Sigmoid colon (tissue), 4 donors: ENCODE measurements around the gene STK32A.
A peak's percentile ranks its signal among the peaks of the same experiment; 100 is the strongest.

ENCODE experiments used
- EP300 ChIP-seq, 4 donors: sonication (generic); formaldehyde crosslinking; IDR thresholded peaks; one replicate each; pipeline ENCODE4 v1.6.1; 2017; ENCODE audit warnings: antibody characterized with exemption in 4 of 4
- POLR2A ChIP-seq, 2 donors: fragments of 450-650 bp; IDR thresholded peaks; one replicate each; pipeline ENCODE4 v1.6.1; 2016; ENCODE audit warnings: antibody characterized with exemption in 2 of 2, mild to moderate bottlenecking in 2 of 2, moderate library complexity in 2 of 2
- POLR2AphosphoS5 ChIP-seq, 4 donors: sonication (generic); formaldehyde crosslinking; IDR thresholded peaks; one replicate each; pipeline ENCODE4 v1.6.1; 2017; ENCODE audit warnings: antibody characterized with exemption in 4 of 4
- TF ChIP-seq, protein P1 (sequence below), 4 experiments: fragments of 450-650 bp in 3 of 4; fragments of 200-600 bp in 1 of 4; IDR thresholded peaks; one replicate each; pipeline ENCODE4 v1.5.1; 2016 to 2019; ENCODE audit warnings: antibody characterized with exemption in 4 of 4, mild to moderate bottlenecking in 3 of 4, moderate library complexity in 2 of 4

DNA sequence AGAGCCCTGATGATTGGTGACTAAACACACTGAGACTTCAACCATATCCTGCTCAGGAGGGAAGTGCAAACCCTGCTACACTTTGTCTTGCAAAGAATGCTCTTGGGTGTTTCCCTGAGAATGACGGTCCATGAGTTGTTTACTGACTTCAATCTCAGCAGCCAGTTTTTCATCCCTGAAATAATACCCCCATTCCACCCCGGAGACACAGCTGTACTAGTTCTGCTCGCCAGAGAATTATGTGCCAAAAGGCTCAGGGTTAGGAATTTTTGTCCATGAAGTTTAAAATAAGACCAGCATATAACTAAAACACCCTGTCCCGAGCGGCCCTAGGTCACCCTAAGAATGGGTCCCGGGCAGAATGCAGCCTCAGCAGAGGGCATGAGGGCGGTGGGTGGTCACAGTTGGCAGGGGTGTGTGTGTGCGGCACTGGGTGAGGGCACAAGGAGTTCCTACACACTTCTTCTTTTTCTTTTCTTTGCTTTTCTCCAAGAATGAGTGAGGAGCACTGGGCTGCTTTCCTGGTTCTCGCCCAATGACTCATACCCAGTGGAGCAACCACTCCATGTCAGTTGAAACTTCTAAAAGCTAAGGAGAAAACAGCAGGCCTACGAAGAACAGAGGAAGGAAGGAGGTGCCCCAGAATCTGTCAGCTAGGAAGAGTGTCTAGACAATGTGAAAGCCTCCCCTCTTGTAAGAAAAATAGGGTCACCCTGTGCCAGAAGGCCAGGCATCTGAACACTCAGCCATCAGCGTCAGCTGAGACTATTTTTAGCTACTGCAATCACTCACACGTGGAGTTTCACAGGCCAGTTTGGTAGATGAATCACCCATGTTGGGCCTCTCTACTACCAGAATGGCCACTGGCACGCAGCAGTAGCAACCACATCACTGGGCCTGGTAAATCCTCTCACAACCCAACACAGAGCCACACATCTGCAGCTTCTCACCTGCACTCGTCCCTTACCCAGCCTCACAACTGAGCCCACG lies 169.1 kb downstream of the STK32A start:
- peak; percentile 69 to 87 (median 74) for TF ChIP-seq POLR2AphosphoS5 (IDR thresholded peaks at IDR 0.05)
- TF ChIP-seq, protein P1, sequence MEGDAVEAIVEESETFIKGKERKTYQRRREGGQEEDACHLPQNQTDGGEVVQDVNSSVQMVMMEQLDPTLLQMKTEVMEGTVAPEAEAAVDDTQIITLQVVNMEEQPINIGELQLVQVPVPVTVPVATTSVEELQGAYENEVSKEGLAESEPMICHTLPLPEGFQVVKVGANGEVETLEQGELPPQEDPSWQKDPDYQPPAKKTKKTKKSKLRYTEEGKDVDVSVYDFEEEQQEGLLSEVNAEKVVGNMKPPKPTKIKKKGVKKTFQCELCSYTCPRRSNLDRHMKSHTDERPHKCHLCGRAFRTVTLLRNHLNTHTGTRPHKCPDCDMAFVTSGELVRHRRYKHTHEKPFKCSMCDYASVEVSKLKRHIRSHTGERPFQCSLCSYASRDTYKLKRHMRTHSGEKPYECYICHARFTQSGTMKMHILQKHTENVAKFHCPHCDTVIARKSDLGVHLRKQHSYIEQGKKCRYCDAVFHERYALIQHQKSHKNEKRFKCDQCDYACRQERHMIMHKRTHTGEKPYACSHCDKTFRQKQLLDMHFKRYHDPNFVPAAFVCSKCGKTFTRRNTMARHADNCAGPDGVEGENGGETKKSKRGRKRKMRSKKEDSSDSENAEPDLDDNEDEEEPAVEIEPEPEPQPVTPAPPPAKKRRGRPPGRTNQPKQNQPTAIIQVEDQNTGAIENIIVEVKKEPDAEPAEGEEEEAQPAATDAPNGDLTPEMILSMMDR (IDR thresholded peaks at IDR 0.05) = no peak
- no peak for TF ChIP-seq POLR2A (IDR thresholded peaks at IDR 0.05)
- TF ChIP-seq EP300 (IDR thresholded peaks at IDR 0.05) = peak; percentile 50 to 87 (median 78)
